ENCODE measurements around the gene CDH15. TPM values are rescaled to one million over a fixed set of nuclear protein-coding genes. Genes with fewer than 3 reads are reported as not detected.

CDH15 gene
- polyA plus RNA-seq, 1 donor from 2014 or later: not detected

DNA sequence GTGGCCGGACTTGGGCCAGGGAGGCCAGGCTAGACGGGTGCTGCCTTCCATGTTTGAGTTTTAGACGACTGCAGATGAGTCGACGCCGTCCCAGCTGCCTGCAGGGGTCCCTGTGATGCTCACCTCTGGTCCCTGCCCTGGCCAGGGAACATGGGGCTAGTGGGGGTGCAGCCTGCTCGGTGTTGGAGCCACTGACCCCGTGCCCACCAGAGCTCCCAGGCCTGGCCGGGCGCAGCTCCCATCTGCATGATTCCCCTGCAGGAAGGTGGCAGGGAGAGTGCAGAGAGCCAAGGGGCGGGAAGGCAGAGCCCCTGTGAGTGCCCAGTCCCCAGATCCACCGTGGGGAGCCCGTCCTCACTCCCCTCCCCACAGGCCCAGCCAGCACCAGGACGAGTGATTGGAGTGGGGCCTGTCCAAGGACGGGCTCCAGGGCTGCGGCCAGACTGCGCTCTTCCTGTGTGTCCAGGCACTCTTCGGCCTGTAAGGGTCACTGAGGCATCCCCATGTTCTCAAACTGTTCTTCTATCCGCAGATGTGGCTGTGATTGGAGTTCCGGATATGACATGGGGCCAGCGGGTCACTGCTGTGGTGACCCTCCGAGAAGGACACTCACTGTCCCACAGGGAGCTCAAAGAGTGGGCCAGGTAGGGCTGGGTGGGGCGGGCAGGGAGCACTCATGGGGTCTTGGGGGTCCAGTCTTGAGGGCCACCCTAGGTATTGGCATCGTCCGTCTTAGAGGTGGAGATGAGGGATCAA lies 26.0 kb upstream of the CDH15 start:
- no peaks in the 10 kb centered on the region for H3K36me3 ChIP-seq (ENCODE audit: insufficient read depth, low read length)
- TF ChIP-seq RAD21 (conservative IDR thresholded peaks at IDR 0.05) (no peak), EZH2 (IDR thresholded peaks at IDR 0.05; ENCODE audit: borderline replicate concordance, insufficient read depth, low read length, poor library complexity, severe bottlenecking) (no peak)

DNA sequence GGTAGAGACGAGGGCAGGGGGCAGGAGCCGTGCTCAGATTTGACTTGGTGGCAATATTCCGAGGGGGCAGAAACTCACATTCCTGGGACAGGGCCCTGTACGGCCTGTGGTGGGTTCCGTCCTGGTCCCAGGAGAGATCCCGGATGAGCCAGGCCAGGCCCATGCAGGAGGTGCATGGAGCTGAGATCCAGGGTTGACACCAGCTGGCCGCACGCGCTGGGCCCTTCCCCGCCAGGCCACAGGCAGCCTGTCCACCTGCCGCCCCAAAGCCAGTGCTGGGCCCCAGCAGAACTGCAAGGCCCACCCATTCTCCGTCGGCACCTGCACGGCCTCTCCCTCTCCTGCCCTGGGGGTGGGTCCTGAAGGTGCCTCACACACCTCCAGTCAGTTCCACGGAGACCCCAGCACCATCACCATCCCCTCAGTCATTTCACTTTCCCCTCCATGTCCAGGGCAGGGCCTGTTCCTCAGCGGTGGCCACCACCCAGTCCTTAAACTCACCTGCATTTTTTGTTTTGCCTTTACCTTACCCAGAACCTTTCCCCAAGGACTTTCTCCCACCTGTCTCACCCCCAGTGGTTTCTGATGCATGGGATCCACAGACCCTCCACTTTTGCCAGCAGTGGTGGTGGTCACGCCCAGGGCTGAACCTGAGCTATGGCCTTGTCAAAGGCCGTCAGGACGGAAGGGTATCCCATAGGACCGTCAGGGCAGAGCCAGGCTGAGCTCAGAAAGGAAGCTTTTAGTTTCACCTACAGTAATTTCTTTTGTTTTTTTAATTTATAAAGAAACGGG lies 25.1 kb upstream of the CDH15 start:
- Histone ChIP-seq H3K4me2 (ENCODE audit: low read length) (no peak overlapping the region), H3K9me3 (ENCODE audit: low read length) (no peaks in the 10 kb centered on the region), H3K27me3 (ENCODE audit: insufficient read depth, low read depth, low read length) (no peaks in the 10 kb centered on the region), H3K9me2 (ENCODE audit: insufficient read depth, low read length) (no peaks in the 10 kb centered on the region), H3F3A (ENCODE audit: insufficient read depth, low read length, poor library complexity, severe bottlenecking) (no peaks in the 10 kb centered on the region), H2AFZ (ENCODE audit: low read depth, low read length) (no peak overlapping the region), H4K20me1 (ENCODE audit: insufficient read depth) (no peaks in the 10 kb centered on the region), H3K9ac (ENCODE audit: low read length) (no peak overlapping the region), H3K36me3 (ENCODE audit: insufficient read depth, low read length) (no peaks in the 10 kb centered on the region), H3K4me3 (ENCODE audit: low read length) (no peak overlapping the region), H3K79me2 (replicated peaks; ENCODE audit: insufficient read depth, low read length) (no peaks in the 10 kb centered on the region), H3K27ac (ENCODE audit: low read length) (no peak overlapping the region)
- TF ChIP-seq SMC3 (conservative IDR thresholded peaks at IDR 0.05; ENCODE audit: poor library complexity) (no peak), POLR2AphosphoS5 (IDR thresholded peaks at IDR 0.05) (no peak), RAD21 (conservative IDR thresholded peaks at IDR 0.05) (no peak), TAF1 (IDR thresholded peaks at IDR 0.05; ENCODE audit: low read depth) (no peak), EZH2 (IDR thresholded peaks at IDR 0.05; ENCODE audit: borderline replicate concordance, insufficient read depth, low read length, poor library complexity, severe bottlenecking) (no peak), MXI1 (conservative IDR thresholded peaks at IDR 0.05; ENCODE audit: poor library complexity, severe bottlenecking) (no peak), EP300 (conservative IDR thresholded peaks at IDR 0.05; ENCODE audit: poor library complexity, severe bottlenecking) (no peak)
- TF ChIP-seq, protein P1, sequence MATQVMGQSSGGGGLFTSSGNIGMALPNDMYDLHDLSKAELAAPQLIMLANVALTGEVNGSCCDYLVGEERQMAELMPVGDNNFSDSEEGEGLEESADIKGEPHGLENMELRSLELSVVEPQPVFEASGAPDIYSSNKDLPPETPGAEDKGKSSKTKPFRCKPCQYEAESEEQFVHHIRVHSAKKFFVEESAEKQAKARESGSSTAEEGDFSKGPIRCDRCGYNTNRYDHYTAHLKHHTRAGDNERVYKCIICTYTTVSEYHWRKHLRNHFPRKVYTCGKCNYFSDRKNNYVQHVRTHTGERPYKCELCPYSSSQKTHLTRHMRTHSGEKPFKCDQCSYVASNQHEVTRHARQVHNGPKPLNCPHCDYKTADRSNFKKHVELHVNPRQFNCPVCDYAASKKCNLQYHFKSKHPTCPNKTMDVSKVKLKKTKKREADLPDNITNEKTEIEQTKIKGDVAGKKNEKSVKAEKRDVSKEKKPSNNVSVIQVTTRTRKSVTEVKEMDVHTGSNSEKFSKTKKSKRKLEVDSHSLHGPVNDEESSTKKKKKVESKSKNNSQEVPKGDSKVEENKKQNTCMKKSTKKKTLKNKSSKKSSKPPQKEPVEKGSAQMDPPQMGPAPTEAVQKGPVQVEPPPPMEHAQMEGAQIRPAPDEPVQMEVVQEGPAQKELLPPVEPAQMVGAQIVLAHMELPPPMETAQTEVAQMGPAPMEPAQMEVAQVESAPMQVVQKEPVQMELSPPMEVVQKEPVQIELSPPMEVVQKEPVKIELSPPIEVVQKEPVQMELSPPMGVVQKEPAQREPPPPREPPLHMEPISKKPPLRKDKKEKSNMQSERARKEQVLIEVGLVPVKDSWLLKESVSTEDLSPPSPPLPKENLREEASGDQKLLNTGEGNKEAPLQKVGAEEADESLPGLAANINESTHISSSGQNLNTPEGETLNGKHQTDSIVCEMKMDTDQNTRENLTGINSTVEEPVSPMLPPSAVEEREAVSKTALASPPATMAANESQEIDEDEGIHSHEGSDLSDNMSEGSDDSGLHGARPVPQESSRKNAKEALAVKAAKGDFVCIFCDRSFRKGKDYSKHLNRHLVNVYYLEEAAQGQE (IDR thresholded peaks at IDR 0.05; ENCODE audit: borderline replicate concordance): no peak
- TF ChIP-seq, protein P2, sequence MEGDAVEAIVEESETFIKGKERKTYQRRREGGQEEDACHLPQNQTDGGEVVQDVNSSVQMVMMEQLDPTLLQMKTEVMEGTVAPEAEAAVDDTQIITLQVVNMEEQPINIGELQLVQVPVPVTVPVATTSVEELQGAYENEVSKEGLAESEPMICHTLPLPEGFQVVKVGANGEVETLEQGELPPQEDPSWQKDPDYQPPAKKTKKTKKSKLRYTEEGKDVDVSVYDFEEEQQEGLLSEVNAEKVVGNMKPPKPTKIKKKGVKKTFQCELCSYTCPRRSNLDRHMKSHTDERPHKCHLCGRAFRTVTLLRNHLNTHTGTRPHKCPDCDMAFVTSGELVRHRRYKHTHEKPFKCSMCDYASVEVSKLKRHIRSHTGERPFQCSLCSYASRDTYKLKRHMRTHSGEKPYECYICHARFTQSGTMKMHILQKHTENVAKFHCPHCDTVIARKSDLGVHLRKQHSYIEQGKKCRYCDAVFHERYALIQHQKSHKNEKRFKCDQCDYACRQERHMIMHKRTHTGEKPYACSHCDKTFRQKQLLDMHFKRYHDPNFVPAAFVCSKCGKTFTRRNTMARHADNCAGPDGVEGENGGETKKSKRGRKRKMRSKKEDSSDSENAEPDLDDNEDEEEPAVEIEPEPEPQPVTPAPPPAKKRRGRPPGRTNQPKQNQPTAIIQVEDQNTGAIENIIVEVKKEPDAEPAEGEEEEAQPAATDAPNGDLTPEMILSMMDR (IDR thresholded peaks at IDR 0.05; ENCODE audit: poor library complexity, severe bottlenecking): no peak

More for the DNA sequence above, 26.0 kb upstream of the CDH15 start:
- Histone ChIP-seq H2AFZ (ENCODE audit: low read depth, low read length) (no peak overlapping the region), H4K20me1 (ENCODE audit: insufficient read depth) (no peaks in the 10 kb centered on the region), H3K27ac (ENCODE audit: low read length) (no peak overlapping the region), H3K9me3 (ENCODE audit: low read length) (no peaks in the 10 kb centered on the region), H3K4me3 (ENCODE audit: low read length) (no peak overlapping the region), H3K9ac (ENCODE audit: low read length) (no peak overlapping the region), H3K27me3 (ENCODE audit: insufficient read depth, low read depth, low read length) (no peaks in the 10 kb centered on the region), H3K9me2 (ENCODE audit: insufficient read depth, low read length) (no peaks in the 10 kb centered on the region), H3F3A (ENCODE audit: insufficient read depth, low read length, poor library complexity, severe bottlenecking) (no peaks in the 10 kb centered on the region), H3K79me2 (replicated peaks; ENCODE audit: insufficient read depth, low read length) (no peaks in the 10 kb centered on the region), H3K4me2 (ENCODE audit: low read length) (no peak overlapping the region)

All from neural cell (in vitro differentiated cells).